Left hindlimb (tissue), 1 donor: ENCODE data around the gene OR2B2.
"Not testable (repeated sequence)": the region's sequence is repeated elsewhere in the genome, so short reads cannot be mapped to it uniquely, and the experiment has no call there.

ENCODE experiments used
- DNase-seq: peaks from one replicate; pipeline ENCODE4 v3.0.0-alpha.2; 2018

OR2B2 gene

GRCh38 chr6:27911956-27912446, at the start of gene OR2B2:
TSS of gene OR2B2 (minus strand) at chr6:27912396. CDS start at chr6:27912319, 77 bp downstream.
- DNase-seq, result no peak

- no peak for DNase-seq
These were observed 45.3 kb upstream of the OR2B2 start for GRCh38 chr6:27957516-27957915.

- DNase-seq, result no peak
These were observed 44.7 kb upstream of the OR2B2 start, which contains the start of gene OR2B6 for GRCh38 chr6:27956941-27957340. TSS of gene OR2B6 (plus strand) at chr6:27957241. CDS start at chr6:27957241, 0 bp downstream.

GRCh38 chr6:27951040-27951439, 38.8 kb upstream of the OR2B2 start:
- DNase-seq, result no peak

GRCh38 chr6:27948237-27948636, 36.0 kb upstream of the OR2B2 start:
- DNase-seq, result no peak

- not testable (repeated sequence) for DNase-seq
These were observed 30.9 kb upstream of the OR2B2 start for GRCh38 chr6:27943072-27943471.

GRCh38 chr6:27940766-27941165, 28.6 kb upstream of the OR2B2 start:
- no peak for DNase-seq

- DNase-seq, result no peak
These were observed 19.0 kb upstream of the OR2B2 start for GRCh38 chr6:27931209-27931608.

GRCh38 chr6:27929930-27930329, 17.7 kb upstream of the OR2B2 start:
- DNase-seq, result not testable (repeated sequence)

- DNase-seq, result not testable (repeated sequence)
These were observed 15.8 kb upstream of the OR2B2 start for GRCh38 chr6:27928041-27928440.

GRCh38 chr6:27924179-27924578, 12.0 kb upstream of the OR2B2 start:
- no peak for DNase-seq

GRCh38 chr6:27922949-27923348, 10.8 kb upstream of the OR2B2 start:
- no peak for DNase-seq

- no peak for DNase-seq
These were observed 4.2 kb downstream of the OR2B2 start for GRCh38 chr6:27908017-27908416.

GRCh38 chr6:27902335-27903314, 9.6 kb downstream of the OR2B2 start:
- DNase-seq, result peak; percentile 90

GRCh38 chr6:27901801-27902200, 10.4 kb downstream of the OR2B2 start:
- no peak for DNase-seq

- DNase-seq, result not testable (repeated sequence)
These were observed 12.0 kb downstream of the OR2B2 start for GRCh38 chr6:27900197-27900596.

- DNase-seq, result no peak
These were observed 12.7 kb downstream of the OR2B2 start for GRCh38 chr6:27899543-27899942.

GRCh38 chr6:27897580-27898206, 14.5 kb downstream of the OR2B2 start:
- DNase-seq, result no peak

GRCh38 chr6:27896398-27896796, 15.8 kb downstream of the OR2B2 start:
- no peak for DNase-seq

- DNase-seq, result peak; percentile 79
These were observed 17.1 kb downstream of the OR2B2 start for GRCh38 chr6:27894839-27895762.

- DNase-seq, result peak; percentile 93
These were observed 18.1 kb downstream of the OR2B2 start for GRCh38 chr6:27893836-27894807.
